Hematopoietic multipotent progenitor cell treated with erythropoietin and hydrocortisone succinate and interleukin-3 and kit ligand, for 15 days (in vitro differentiated cells): Measurements from ENCODE around the gene TAL1.

ENCODE experiments used
- DNase-seq: peaks from one replicate; pipeline ENCODE4 v3.0.0-alpha.2; 2015; ENCODE audit warnings: low spot score

Gene TAL1

DNA sequence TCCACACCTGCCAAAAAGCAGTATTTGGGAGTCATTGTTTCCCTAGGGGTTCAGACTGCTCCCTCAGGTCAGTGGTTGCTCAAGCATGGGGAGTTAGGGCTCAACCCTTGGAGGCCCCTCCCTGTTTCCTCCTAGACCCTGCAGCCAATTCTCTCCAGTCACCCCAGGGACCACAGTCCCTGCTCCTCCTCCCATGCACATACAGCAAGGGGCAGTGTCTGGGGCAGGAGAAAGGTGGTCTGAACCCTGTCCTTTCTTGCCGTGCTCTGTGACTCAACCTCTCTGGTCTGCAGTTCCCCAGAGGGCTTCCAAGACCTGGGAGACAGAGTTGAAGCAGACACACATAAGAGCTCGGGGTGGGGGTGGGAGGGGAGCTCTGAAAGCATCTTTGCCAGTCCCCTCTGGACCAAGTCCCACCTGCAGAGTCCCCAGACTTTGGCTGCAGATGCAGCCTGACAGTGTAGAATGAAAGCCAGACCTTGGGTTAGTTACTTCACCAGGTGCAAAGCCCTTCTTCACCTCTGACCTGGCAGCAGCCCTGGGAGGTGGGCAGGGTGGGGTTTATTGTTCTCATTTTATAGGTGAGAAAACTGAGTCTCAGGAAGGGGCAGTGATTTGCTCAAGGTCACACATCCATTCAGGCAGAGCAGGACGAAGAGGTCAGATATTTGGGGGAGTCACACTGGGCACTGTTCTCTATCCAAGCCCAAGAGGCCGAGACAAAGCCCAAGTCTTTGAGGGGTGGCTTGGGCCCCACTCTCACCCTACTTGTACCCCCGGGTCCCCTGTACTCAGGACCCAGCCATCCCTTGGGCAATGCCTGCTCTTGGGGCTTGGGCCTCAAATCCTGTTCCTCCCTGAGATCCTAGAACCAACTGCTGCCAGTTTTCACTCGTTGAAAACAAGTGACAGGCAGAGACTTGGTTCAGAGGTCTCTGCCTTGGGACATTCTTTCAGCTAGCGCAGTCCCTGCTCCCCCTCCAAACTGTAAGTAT is 42.9 kb downstream of the TAL1 start:
- no peak for DNase-seq

DNA sequence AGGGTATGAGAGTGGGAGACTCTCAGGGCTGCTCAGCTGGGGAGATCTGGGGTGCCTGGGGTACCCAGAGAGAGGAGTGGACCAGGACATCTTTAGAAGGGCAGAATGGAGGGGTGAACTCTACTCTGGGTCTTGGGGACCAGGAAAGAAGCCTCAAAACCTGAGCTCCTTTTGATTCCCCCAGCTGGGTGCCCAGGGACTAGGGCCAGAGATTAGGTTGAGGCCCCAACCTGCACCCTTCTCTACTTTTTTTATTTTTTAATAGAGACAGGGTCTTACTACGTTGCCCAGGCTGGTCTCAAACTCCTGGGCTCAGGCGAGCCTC is 44.1 kb downstream of the TAL1 start:
- no peak for DNase-seq

DNA sequence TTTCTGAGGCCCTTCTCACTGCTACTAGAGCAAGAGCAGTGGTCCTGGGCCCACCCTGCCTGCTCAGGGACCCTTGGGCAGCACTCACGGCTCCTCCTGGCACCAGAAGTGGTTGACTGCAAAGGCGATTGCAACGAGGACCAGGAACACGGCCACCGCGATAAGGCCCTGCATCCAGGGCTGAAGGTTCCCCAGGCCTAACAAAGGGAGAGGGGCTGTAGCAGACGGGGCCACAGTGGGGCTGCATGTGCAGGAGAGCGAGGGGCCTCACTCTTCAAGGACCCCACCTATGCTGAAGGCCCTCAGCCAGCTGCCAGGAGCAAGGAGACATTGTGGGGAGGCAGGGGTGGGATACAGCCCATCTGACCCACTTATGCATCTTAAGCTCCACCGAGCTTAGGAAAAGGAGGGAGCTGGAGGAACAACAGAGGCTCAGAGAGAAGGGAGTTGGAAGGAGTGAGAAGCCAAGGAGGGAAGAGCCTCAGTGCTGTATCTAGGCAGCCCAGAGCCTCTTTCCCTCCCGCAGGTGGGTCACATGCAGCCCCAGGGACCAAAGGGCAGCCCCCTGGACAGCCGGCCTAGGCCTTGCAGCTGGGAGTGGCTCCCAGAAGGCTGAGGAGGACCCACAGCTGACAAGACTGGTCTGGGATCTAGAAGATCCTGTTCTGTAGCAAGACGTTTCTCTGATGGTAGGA is 44.6 kb downstream of the TAL1 start:
- DNase-seq = no peak

DNA sequence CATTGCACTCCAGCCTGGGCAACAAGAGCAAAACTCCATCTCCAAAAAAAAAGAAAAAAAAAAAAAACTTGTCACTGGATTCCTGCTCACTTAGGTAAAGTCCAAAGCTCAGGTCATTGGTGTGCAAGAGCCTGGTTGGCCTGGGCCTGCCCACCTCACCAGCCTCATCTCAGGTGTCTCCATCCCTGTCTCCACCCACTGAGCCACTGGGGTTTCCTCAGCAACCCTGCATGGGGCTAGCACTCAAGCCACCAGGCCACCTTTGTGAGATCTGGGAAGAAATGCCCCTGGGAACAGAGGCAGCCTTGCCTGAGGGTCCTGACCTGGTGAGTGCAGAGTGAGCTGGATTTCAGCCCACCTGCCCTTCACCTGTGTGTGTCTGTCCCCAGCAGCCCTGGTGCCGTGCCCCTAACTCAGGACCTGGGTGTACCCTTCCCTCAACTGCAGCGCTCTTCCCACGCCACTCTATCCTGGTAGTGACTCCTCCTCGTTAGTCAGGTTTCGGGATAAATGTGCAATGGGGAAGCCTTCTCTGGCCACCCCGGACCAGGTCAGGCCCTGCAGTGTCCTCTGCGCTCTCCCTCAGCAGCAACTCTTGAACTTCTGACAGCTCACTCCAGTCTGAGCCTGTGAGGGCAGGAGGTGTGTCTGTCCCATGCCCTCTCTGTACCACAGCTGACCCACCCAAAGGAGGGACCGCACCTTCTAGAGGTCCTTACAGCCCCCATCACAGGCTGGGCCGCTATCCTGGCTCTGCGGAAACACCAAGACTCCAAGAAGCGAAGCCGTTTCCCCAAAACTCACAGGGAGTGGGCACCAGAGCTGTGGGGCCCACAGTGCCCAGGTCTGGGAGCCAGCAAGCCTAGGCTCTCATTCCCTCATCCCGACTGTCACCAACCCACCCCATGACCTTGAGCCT is 45.5 kb downstream of the TAL1 start:
- DNase-seq = no peak

DNA sequence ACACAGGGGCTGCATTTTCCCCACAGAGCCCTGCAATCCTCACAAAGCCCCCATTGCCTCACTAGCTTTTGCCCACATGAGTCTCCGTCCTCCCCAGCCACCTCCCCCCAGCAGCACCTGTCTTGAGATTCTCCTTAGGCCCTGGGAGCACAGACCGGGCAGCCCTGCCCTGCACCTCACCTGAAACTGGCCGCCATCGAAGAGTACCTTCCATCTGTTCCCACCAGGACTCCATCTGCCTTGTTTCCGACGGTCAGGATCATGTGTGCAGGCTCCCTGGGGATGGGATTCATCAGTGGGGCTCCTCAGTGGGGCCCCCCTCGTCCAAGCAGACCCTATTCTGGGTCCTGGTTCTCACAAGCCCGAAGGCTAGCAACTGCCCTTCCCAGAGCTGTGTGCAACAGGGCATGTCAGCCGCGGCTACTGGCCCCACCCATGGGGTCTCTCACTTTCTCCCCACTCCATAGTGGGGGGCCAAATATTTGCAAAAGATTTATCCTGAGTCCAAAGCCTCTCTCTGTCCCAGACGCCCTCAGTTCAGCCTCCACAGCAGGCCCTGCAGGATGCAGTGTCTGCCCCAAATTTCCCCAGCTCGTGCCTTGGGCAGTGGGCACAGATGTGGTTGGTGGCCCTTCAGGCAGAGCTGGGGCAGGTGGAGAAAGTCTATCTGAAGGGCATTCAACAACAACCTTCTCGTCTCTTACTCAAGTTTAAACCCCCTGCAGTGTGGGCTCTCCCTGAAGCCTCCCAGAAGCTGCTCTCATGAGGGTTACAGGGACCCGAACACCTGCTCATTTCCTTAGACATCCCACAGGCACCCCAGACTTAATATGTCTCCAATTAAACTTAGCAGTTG is 47.0 kb downstream of the TAL1 start:
- no peak for DNase-seq

- DNase-seq = no peak
Measured at GRCh38 chr1:47184090-47184821, 47.8 kb downstream of the TAL1 start.

GRCh38 chr1:47183308-47184089 is 48.5 kb downstream of the TAL1 start:
- DNase-seq = no peak

DNA sequence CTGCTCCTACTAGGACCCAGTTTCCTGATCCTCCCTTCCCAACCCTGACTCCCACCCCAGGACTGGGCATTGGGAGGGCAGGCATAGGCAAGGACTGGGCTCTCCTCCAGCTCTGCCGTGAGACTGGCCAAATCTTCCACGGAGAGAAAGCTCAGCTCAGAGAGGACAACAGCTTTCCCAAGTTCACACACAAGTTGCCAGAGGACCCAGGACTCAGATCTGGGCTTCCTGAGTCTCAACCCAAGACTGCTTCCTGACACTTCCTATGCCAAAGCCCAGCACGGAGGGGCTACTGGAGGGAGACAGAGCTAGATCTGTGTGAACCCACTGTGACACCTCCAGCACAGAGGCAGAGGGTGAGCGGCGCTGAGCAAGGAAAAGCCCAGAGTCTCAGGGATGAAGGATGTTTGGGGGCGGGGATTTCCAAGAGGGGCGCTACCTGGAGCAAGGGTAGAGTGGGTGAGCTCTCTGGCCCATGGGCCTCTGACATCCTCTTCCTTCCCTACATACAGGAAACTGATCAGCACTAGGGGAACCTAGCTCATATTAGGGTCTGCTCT is 49.3 kb downstream of the TAL1 start:
- DNase-seq = peak; percentile 51

GRCh38 chr1:47181955-47182675 is 49.9 kb downstream of the TAL1 start:
- DNase-seq = peak; percentile 92

DNA sequence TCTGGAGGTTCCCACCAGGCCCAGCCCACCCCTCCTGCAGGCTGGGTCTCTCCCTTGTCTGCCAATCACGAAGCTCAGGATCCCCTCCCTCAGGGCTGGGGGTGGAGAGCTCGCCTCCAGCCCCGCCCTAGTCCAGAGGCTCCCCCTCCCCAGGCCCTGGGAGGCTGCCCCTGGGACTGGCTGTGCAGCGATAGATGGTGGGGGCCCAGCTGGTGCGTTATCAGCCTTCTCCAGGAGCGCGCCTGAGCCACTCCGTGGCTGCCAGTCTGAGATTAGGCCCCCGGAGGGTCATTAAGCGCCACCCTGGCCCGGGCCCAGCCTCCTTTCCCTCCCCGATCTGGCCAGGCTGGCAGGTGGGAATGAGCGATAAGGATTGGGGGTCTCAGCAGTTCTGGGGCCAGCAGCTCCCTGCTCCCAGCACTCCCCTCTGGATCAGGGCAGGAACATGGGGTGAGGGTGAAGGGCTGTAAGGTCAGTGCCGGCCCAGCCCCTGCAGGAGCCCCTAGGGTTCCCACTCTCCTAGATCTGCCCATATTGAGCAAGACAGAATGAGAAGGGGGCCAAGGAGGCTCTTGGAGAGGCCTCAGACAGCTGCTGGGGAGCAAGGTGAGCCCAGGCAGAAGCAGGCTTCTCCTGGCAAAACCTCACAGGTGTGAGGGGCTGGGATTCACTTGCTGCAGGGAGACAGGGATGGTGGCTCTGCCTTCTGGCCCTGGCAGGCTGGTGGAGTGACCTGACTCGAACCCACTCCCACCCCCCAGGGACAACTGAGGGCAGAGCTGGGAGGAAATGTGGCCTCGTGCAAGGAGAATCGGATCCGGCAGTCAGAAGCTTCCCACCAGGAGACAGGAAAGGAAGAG is 50.7 kb downstream of the TAL1 start:
- DNase-seq = peak; percentile 99

DNA sequence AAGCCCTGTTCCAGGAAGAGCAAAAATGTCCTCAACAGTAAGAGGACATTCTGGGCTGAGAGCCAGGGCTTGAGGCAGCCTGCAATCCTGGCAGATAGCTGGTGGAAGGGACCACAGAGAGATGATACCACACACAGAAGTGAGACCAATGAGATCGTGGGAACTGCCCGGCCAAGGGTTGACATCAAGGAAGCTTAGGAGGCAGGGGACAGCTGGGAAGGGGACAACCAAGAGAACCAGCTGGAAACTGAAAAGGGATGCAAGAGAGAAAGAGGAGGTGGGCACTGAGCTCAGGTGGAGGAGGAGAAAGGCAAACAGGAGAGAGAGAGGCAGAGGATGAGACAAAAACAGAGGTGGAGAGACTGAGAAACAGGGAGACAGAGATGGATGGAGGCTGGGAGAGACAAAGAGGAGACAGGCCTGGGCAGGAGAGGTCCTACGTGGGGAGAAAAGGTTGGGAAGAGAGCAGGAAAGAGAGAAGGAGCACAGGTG is 51.4 kb downstream of the TAL1 start:
- DNase-seq = peak; percentile 87

DNA sequence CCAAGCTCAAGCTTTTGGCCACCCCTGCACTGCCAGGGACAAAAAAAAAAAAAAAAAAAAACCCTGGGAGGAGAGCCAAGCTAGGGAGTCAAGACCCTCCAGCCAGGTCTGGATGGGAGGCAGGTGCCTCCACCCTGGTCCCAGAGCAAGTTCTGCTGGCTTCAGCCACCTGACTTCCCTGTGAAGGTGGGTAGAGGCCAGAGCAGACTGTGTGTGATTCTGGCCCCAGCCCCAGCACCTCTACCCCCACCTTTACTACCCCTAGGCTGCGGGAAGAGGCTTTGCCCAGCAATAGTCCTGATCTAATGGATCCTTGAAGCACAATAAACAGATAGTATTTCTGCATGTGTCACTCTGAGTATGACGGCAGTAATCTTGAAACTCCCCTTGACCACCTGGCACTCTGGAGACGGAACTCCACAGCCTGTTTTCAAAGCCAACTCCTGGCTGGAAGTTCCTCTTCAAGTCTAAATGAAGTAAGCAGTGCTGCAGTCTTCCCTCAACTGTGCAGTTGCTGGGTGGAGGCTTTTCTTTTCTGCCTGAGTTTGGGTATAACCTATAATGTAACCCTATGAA is 51.9 kb downstream of the TAL1 start:
- DNase-seq = no peak

- peak; percentile 93 for DNase-seq
Measured at GRCh38 chr1:47179017-47179987, 52.7 kb downstream of the TAL1 start.

- DNase-seq = no peak
Measured at GRCh38 chr1:47178654-47179016, 53.4 kb downstream of the TAL1 start.

DNA sequence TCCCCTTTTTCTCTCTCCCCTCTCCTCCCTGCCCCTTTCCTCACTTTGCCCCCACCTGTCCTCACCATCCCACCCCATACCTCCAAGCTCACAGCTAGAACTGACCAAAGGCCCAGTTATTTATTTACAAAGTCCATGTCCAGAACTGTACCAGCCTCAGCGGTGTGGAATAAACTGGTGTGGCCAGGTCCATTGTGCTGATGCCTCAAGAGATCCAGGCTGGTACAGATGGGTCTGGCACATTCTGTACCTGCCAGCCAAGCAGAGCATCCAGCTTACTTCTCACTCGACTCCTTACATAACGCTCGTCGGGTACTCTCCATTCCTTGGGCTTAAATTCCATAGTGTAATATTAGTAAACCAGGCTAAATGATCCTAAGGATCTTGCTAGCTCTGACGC is 54.0 kb downstream of the TAL1 start:
- DNase-seq = no peak
